ENCODE results near the gene FDX2.
"Not testable (repeated sequence)": the region's sequence is repeated elsewhere in the genome, so short reads cannot be mapped to it uniquely, and the experiment has no call there.

Gene FDX2

DNA sequence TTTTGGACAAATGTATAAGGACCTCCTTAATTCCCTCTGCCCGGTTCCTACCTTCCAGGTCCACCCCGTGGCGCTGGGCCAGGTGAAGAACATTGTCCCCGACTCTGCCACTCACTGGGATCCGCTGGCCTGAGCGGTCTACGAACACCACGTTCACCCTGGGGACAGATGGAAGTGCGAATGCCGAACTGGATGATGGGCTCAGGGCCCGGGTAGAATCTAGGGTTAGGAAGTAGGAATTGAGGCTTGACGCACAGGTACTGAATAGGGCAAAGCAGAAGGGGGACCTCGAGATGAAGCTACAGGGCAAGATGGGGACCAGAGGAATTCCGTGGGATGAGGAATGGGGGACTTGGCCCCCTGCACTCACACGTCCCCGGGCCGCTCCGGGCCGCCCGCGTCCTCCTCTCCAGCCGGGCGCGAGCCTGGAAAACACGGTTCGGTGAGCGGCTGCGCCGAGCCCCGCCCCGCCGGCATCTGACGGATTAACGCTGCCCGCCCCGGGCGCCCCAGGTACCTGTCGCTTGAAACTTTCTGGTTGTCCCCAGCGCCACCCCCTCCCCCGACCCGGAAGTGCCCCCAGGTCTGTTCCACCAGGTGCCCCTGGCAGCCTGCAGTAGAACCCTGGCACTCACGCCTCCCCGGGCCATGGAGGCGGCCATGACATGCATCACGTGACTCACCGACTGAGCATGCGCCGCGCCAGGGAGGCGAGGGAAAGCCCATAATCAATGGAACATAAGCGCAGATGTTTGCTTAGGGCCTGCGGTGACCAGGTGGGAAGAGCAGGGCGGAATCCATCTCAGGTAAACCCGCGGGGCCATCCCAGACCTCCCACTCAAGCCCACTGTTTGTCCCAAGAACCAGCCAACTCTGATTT lies at the start of gene FDX2:
FDX2 (minus strand) TSS at position 681 of the 880 bp plus-strand sequence; CDS start at position 662, 19 bp downstream.
- peak; percentile 87 for DNase-seq (ENCODE audit: low read depth)

DNA sequence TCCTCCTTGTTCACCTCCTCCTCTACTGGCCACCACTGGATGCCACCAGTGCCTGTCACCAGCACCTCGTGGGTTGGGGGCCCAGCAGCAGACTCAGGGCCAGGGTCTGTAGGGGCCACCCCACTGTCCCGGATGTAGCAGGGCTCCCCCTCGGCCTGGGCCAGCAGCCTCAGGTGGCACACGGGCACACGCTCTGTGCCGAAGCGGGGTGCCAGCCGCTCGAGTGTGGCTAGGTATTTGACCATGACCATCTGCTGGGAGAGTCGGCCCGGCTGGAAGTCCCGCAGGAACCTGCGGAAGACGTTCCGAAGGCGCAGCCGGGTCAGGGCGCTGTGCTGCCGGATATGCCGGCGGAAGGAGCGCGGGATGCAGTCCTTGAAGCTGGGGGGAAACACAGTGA lies 49.7 kb upstream of the FDX2 start:
- no peak for DNase-seq (ENCODE audit: low read depth)

DNA sequence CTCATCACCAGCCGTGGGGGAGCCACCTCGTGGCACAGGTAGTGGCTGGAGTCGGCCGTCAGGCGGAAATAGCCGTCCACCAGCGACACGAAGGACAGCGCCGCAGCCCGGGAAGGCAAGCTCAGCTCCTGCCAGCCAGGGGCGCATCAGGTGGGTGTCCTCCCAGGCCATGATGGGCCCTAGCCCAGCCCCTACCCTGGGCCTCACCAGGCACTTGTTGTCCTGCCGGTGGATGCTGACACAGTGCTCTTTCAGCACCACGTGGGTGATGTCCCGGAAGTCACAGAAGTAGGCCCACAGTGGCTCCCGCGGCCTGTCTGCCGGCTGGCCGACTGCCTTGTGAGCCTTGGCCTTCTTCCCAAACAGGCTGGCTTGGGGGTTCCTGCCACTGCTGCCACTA lies 48.8 kb upstream of the FDX2 start:
- no peak for DNase-seq (ENCODE audit: low read depth)

DNA sequence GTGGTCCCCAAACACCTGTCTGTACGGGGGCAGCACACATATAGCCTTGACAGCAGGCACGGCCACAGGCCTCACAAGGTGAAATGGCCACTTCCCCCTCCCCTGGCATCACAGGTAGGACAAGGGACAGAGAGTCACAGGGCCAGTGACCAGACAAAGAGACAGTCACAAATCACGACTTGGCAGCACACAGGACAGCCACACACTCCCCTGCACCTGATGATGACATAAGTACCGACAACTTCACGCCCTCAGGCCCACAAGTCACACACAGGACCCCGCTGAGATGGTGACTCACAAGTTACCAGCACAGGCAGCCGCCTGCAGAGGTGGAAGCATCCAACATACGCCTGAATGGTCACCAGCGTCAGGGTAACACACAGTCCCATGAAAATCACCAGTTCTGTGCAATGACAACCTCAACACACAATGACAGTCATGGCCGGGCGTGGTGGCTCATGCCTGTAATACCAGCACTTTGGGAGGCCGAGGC lies 48.0 kb upstream of the FDX2 start:
- no peak for DNase-seq (ENCODE audit: low read depth)

DNA sequence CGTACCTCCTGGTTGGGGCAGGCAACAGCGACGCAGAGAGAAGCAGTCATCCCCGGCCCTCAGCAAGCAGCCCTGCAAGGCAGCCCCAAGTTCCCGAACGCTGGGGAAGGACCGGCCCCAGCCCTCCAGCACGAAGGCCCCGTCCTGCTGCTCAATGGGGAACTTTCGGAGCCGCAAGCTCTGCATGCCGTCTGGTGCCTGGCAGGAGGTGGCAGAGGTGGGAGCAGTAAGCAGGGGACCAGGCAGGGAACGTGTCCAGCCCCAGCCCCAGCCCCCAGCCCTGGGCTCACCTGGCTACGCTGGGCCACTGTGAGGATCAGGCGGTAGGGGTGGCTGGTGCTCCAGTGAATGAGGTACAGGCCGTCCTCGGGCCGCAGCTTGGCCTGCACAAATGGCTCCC lies 46.4 kb upstream of the FDX2 start:
- no peak for DNase-seq (ENCODE audit: low read depth)

DNA sequence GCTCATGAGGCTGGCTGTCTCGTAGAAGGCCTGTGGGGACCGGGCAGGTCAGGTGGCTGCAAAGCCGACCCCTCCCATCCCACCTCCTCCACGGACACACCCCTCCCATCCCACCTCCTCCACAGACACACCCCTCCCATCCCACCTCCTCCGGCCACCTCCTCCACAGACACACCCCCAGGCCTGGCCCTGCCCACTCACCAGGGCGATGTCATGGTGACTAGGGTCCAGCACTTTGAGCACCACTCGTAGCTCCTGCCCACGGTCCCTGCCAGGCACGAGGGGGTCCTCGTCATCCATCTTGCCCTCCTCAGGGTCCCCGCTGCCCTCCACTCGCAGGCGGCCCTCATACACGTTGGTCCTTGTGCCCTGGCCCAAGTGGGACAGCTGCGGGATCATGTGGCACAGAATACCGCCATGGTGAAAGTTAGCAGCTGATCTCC lies 45.8 kb upstream of the FDX2 start:
- no peak for DNase-seq (ENCODE audit: low read depth)

DNA sequence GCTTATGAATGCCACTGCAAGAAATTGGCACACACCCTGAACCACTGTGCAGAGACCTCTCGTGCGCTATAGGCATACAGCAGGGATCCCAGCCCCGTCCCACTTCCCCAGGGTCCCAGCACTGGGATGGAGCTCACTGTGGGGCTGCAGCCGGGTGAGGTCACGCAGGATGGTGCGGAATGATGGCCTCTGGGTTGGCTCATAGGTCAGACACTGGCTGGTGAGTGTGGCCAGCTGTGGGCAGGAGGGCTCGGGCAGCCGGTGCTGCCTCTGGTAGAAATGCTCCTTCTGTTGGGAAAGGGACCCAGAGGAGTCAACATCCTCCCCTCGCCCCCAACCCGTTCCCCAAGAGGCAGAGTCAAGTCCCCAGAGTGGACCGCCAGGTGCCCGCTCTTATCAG lies 40.6 kb upstream of the FDX2 start:
- DNase-seq (ENCODE audit: low read depth): no peak

DNA sequence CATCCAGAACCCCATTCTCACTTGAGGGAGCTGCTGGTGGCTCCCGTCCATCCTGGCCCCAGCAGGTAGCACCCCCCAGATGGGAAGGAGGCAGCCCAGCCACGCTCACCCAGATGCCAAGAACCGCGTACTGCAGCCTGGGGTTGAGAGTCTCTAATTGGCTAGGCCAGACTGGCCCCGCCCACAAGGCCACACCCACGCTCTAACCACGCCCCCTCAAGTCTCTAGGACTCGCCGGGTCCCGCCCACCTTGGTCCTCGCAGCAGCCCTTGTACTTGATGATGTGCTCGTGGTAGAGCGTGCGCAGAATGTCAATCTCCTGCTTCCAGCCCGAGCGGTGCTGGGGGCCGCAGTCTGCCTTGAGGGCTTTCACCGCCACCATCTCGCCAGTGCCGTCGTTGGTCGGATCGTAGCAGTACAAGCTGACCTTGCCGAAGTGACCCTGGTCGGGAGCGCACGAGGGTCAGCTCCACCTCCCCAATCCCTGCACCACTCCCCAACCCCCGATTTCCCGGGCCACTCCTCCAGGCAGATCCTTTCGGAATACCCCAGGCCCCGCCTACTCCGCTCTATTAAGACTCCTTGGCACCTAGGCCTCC lies 38.1 kb upstream of the FDX2 start:
- no peak for DNase-seq (ENCODE audit: low read depth)

DNA sequence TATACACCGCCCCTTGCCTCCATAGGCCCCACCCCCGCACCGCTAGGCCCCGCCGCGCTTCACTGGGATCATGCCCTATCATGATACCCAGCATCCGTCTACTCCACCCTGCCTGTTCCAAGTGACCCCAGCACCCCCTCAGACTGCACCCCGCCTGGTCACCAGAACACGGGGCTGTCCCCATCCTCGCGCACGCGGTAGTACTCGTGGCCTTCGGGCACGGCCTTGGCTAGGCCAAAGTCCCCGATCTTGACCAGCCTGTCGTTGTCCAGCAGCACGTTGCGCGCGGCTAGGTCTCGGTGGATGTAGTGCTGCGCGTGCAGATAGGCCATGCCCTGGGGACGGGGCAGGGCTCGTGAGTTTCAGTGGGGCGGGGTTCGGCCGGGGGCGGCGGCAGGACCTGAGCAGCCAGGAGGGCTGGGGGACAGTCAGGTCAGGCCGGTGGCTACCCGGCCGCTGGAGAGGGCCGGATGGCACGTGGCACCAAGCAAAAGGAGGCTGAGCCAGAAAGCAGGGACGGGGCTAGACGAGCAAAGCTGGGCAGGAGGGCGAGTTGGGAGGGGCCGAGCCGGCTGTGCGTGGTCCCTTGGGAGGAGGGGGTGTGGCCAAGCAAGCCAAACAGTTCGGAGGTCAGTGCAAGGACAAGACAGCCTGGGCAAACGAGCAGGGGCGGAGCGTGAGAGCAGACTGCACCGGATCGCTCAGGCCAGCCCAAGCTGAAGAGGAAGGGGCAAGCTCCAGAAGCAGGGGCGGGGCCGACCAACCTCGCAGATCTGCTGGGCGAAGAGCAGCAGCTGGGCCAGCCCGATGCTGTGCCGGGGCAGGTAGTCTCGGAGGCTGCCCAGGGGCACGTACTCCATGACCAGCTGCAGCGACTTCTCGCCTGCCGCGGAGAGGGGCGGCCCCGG lies 37.2 kb upstream of the FDX2 start:
- no peak for DNase-seq (ENCODE audit: low read depth)

DNA sequence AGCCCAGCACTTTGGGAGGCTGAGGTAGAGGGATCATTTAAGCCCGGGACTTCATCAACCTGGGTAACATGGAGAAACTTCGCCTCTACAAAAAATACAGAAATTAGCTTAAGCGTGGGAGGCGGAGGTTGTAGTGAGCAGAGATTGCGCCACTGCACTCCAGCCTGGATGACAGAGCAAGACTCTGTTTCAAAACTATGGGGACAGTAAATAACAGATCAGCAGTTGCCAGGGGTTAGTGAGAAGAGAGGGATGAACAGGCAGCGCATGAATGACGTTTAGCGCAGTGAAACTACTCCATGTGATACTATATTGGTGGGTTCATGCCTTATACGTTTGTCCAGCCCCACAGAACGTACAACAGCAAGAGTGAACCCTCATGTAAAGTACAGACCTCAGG lies 30.7 kb upstream of the FDX2 start:
- no peak for DNase-seq (ENCODE audit: low read depth)

DNA sequence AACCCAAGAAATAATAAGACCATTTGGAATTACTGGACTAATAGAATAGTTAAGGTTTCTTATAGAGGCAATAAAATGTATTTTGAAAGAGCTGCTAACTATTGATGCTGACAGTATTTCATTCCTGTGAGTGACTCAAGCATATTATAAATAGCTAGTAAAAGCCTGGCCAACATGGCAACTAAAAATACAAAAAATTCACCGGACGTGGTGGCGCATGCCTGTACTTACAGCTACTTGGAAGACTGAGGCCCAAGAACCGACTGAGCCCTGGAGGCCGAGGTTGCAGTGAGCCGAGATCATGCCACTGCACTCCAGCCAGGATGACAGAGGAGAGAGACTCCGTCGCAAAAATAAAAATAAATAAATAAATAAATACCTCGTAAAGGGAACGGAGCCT lies 29.0 kb upstream of the FDX2 start:
- DNase-seq (ENCODE audit: low read depth): no peak

DNA sequence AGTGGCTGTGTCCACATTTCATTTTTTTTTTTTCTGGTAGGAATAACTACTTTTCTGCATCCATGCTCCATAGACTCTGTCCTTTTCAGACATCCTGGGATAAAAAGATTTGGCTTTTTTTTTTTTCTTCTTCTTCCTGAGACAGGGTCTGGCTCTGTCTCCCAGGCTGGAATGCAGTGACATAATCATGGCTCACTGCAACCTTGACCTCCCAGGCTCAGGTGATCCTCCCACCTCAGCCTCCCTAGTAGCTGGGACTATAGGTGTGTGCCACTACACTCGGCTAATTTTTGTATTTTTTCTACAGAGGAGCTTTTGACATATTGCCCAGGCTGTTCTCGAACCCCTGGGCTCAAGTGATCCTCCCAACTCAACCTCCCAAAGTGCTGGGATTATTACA lies 27.7 kb upstream of the FDX2 start:
- no peak for DNase-seq (ENCODE audit: low read depth)

DNA sequence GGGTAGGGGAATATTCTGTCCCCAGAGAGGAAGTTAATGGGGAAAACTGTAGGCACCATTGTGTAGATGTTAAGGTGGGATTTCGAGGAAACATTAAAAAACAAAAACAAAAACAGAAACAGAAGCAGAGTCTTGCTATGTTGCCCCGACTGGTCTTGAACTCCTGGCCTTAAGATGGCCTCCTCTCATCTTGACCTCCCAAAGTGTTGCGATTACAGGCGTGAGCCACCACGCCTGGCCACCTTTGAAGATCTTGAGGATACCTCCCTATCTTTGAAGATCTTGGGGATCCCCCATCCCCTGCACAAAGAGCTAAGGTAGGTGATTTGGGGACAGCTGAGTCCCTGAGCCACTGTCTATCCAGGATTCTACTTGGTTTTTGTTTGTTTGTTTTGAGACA lies 24.2 kb upstream of the FDX2 start:
- DNase-seq (ENCODE audit: low read depth): no peak

DNA sequence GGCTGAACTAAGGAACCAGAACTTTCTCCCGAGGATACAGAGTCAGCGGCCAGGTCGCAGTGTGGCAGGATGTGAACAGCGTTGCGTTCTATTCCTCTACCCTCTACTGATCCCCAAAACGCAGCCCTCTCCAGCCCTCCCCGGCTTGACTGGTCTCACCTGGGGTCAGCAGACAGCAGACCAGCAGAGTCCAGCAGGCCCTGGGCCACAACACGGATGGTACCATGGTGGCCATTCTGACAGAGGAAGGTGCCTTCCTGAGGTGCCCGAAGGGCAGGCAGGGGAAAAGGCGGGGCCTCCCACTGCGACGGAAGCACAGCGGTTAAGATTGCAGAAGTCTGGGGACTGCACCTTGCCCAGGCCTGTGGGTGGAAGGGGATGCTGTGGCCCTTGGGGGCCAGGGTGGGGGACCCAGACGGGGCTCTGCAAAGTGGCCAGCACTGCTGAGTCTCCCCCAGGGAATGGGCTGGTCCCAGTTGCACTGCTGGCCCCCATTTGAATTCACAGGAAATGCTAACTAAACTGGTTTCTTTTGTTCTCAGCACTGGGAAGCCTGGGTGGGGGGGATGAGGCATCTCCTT lies 23.7 kb upstream of the FDX2 start, which contains the start of gene ICAM3:
ICAM3 (minus strand) TSS at position 245 of the 581 bp plus-strand sequence; CDS start at position 235, 10 bp downstream.
- DNase-seq (ENCODE audit: low read depth): peak; percentile 49

DNA sequence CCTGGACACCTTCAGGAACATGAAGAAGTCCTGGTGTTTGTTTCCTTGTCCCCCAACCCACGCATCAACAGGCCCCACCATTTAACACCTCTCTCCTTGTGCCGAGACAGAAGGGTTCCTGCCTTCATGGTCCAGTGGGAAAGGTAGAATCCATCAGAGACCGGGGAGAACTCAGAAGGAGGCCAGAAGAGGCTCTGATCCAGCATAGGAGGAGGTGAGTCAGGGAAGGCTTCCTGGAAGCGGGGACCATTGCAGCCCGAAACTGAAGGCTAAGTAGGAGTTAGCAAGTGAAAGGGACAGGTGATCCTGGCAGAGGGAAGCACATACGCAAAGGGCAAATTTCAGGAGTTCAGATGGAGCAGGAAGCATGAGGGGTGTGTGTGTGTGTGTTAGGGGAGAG lies 23.1 kb upstream of the FDX2 start:
- DNase-seq (ENCODE audit: low read depth): no peak

DNA sequence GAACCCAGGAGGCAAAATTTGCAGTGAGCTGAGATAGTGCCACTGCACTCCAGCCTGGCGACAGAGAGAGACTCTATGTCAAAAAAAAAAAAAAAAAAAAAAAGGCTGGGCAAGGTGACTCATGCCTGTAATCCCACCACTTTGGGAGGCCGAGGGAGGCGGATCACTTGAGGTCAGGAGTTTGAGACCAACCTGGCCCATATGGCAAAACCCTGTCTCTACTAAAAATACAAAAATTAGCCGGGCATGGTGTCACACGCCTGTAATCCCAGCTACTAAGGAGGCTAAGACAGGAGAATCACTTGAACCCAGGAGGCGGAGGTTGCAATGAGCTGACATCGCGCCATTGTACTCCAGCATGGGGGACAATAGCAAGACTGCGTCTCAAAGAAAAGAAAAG lies 20.9 kb upstream of the FDX2 start:
- not testable (repeated sequence) for DNase-seq (ENCODE audit: low read depth)

DNA sequence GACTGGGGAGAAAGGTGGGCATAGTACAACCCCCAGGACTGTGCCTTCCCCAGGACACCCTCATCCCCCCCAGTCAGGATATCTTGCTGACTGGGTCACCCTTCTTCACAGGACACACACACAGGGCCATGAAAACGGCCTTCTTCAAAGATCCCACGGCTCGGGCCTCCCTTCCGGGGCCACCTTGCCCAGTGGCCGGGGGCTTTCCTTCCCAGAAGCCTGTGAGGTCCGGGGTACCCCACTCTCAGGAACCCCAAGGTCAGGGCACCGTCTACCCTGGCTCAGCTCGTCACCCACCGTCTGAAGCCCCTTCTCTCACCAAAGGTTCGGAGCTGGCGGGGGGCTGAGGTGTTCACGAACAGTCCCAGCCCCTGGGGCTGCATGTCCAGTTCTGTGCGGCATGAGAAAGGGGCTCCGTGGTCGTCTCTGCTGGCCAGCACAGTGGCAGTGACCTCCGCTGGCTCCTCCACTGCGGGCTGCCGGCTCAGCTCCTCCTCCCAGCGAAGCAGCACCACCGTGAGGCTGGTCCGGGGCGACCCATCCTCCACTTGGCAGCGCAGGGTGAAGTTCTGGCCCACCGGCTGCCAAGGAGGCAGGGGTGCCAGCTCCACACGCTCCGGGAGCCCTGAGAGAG lies 19.7 kb upstream of the FDX2 start:
- no peak for DNase-seq (ENCODE audit: low read depth)

DNA sequence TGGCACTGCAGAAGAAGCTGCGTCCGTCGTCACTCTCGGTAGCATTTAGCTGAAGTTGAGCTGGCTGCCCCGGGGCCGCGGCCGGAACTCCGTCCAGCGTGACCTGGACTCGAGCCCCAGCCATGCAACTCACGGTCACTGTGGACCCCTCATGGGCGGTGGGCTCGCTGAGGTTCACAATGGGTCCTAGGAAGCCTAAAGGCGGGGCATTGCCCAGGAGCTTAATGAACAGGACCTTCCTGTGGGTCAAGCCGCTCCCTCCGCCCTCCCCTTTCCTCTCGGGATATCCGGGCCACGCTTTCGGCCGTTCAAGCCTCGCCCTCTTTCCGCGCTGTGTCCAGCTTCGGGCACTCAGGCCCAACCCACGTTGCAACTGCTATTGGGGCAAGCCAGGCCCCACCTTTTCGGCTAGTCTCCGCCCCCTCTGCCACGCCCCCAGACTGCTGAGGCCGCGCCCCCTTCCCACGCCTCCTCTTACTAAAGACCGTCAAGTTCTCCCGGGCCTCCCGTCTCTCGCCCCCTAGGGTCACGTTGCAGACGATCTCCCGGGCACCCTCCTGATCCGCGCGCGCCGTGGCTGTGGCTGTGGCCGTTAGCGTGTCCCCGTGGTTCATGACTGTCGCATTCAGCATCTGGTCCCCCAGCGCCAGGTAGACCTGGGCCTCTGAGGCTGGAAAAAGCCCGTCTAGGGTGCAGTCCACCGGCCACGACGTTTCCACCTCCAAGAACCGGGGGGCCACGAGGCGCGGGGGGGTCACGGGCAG lies 19.0 kb upstream of the FDX2 start:
- DNase-seq (ENCODE audit: low read depth): no peak

DNA sequence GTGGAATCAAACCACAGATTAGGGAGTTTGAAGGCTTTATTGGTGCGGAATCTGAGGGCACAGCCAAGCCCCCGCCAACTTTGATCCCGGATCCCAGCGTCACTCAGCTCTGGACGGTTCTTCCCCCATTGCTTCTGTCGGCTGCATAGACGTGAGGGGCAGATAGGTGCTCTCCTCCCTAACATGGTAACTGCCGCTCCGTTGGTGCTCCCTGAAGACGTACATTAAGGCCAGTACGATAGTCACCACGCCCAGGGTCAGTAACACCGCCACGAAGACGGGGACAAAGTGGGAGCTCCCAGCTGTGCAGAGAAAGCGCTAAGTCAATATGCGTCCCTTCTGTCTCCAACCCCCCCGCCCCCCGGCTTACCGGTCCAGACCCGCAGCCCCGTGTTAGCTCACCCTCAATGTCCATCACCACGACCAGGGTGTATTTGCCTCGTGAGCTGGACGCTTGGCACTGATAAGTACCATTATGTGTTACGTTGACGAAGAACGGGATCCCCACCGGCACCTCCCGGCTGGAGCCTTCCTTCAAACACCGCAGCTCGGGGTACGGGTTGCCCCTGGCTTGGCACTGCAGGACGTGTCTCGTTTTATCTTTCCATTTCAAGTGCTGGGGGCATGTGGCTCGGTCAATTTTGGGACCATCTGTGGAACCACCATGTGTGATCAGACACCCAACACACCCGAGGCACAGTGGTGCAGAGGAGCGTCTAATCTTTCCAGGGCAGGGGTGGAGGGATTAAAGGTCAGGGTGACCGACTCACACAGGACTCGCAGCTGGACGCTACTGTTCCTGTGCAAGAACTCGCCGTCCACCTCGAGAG lies 18.2 kb upstream of the FDX2 start:
- no peak for DNase-seq (ENCODE audit: low read depth)
